A549 (cell line): ENCODE results near the gene ARPP19.

Source experiments
- BHLHE40 ChIP-seq: IDR thresholded peaks from 2 replicates; pipeline ENCODE4 v1.6.1; 2012; ENCODE audit warnings: low read depth, low read length, inconsistent platforms
- CEBPB ChIP-seq, 2 experiments: fragments of >200 bp in 1 of 2; sonication (Bioruptor Twin) in 1 of 2; formaldehyde crosslinking in 1 of 2; IDR thresholded peaks; 2 replicates each; pipeline ENCODE4 v1.6.1; 2012 to 2016
- CTCF ChIP-seq: fragments of >200 bp; sonication (Bioruptor Twin); formaldehyde crosslinking; IDR thresholded peaks from 3 replicates; pipeline ENCODE4 v1.5.1; 2016
- EHMT2 ChIP-seq: fragments of 200-600 bp; sonication (generic); IDR thresholded peaks from 2 replicates; pipeline ENCODE4 v1.6.1; 2016; ENCODE audit warnings: antibody characterized with exemption, low read depth, mild to moderate bottlenecking, moderate library complexity
- EP300 ChIP-seq, 2 experiments: fragments of >200 bp; sonication (Bioruptor Twin); formaldehyde crosslinking; IDR thresholded peaks; 2 replicates in 1 of 2; 3 replicates in 1 of 2; pipeline ENCODE4 v1.6.1; 2016 to 2017
- JUN ChIP-seq, 2 experiments: fragments of >200 bp; sonication (Bioruptor Twin); formaldehyde crosslinking; IDR thresholded peaks; 2 replicates in 1 of 2; 3 replicates in 1 of 2; pipeline ENCODE4 v1.6.1; 2016 to 2017
- KDM5A ChIP-seq: fragments of 200-600 bp; sonication (generic); IDR thresholded peaks from 2 replicates; pipeline ENCODE4 v1.6.1; 2016; ENCODE audit warnings: antibody characterized with exemption, mild to moderate bottlenecking
- MAX ChIP-seq: IDR thresholded peaks from 2 replicates; pipeline ENCODE4 v1.6.1; 2012
- MAZ ChIP-seq: fragments of 150-350 bp; IDR thresholded peaks from 2 replicates; pipeline ENCODE4 v1.6.1; 2014; ENCODE audit warnings: antibody characterized with exemption, low read depth, low read length, borderline replicate concordance
- NPAS2 ChIP-seq: fragments of 250-450 bp; sonication (Bioruptor Pico); IDR thresholded peaks from 2 replicates; pipeline ENCODE4 v1.8.0; 2022; ENCODE audit warnings: mild to moderate bottlenecking, moderate library complexity, borderline replicate concordance
- POLR2A ChIP-seq: IDR thresholded peaks from 2 replicates; pipeline ENCODE4 v1.6.1; 2012; ENCODE audit warnings: mild to moderate bottlenecking, low read length
- RNF2 ChIP-seq: fragments of 200-600 bp; sonication (generic); IDR thresholded peaks from 2 replicates; pipeline ENCODE4 v1.6.1; 2016; ENCODE audit warnings: low read depth, mild to moderate bottlenecking, antibody characterized with exemption, moderate library complexity, borderline replicate concordance
- SMC3 ChIP-seq: fragments of >200 bp; sonication (Bioruptor Twin); formaldehyde crosslinking; IDR thresholded peaks from 3 replicates; pipeline ENCODE4 v1.6.1; 2018; ENCODE audit warnings: inconsistent platforms

- TF ChIP-seq POLR2A = no peak
- TF ChIP-seq MAZ = no peak
- no peak for TF ChIP-seq CTCF
- no peak for TF ChIP-seq MAX
- TF ChIP-seq EP300 (IDR thresholded peaks at IDR 0.05) = no peak
- no peak for TF ChIP-seq JUN (IDR thresholded peaks at IDR 0.05)
- TF ChIP-seq SMC3 = no peak
- TF ChIP-seq EHMT2 = no peak
- TF ChIP-seq NPAS2 (CRISPR knock-in tag) = no peak
- TF ChIP-seq RNF2 = no peak
- TF ChIP-seq CEBPB (IDR thresholded peaks at IDR 0.05) = no peak
- TF ChIP-seq BHLHE40 = no peak
- no peak for TF ChIP-seq KDM5A
Observed at GRCh38 chr15:52559575-52559974, 9.3 kb downstream of the ARPP19 start.
